8988T (cell line): ENCODE data around the gene GRK3.

Source experiments
- DNase-seq: peaks from one replicate; pipeline ENCODE4 v3.0.0; 2011

The GRK3 gene

GRCh38 chr22:25669253-25670069, 105.0 kb downstream of the GRK3 start:
- DNase-seq: no peak

- DNase-seq: no peak
Observed at GRCh38 chr22:25670070-25670461, 105.6 kb downstream of the GRK3 start.

- no peak for DNase-seq
Observed at GRCh38 chr22:25672289-25673084, 108.0 kb downstream of the GRK3 start.

GRCh38 chr22:25673713-25674112, 109.2 kb downstream of the GRK3 start:
- DNase-seq: no peak

- DNase-seq: no peak
Observed at GRCh38 chr22:25677631-25678030, 113.2 kb downstream of the GRK3 start.

- no peak for DNase-seq
Observed at GRCh38 chr22:25680051-25680450, 115.6 kb downstream of the GRK3 start.

GRCh38 chr22:25680956-25681355, 116.5 kb downstream of the GRK3 start:
- DNase-seq: no peak

- DNase-seq: no peak
Observed at GRCh38 chr22:25682109-25682508, 117.6 kb downstream of the GRK3 start.

- no peak for DNase-seq
Observed at GRCh38 chr22:25688627-25689026, 124.2 kb downstream of the GRK3 start.

GRCh38 chr22:25689631-25690030, 125.2 kb downstream of the GRK3 start:
- DNase-seq: no peak

- DNase-seq: no peak
Observed at GRCh38 chr22:25690798-25691197, 126.3 kb downstream of the GRK3 start.

GRCh38 chr22:25692397-25693267, 128.2 kb downstream of the GRK3 start:
- no peak for DNase-seq

GRCh38 chr22:25693268-25693565, 128.7 kb downstream of the GRK3 start:
- no peak for DNase-seq

- DNase-seq: no peak
Observed at GRCh38 chr22:25694196-25694907, 129.9 kb downstream of the GRK3 start.

- no peak for DNase-seq
Observed at GRCh38 chr22:25695146-25695545, 130.7 kb downstream of the GRK3 start.

- DNase-seq: no peak
Observed at GRCh38 chr22:25696763-25697162, 132.3 kb downstream of the GRK3 start.

- no peak for DNase-seq
Observed at GRCh38 chr22:25697181-25697664, 132.7 kb downstream of the GRK3 start.

GRCh38 chr22:25697978-25698377, 133.5 kb downstream of the GRK3 start:
- no peak for DNase-seq

GRCh38 chr22:25698461-25698860, 134.0 kb downstream of the GRK3 start:
- DNase-seq: no peak

- DNase-seq: no peak
Observed at GRCh38 chr22:25698978-25699377, 134.5 kb downstream of the GRK3 start.

GRCh38 chr22:25701056-25701780, 136.7 kb downstream of the GRK3 start:
- no peak for DNase-seq

GRCh38 chr22:25702040-25702439, 137.6 kb downstream of the GRK3 start:
- no peak for DNase-seq
